ENCODE measurements around the gene IWS1.

Gene IWS1

GRCh38 chr2:127566139-127566417, 39.8 kb upstream of the IWS1 start:
- DNase-seq (ENCODE audit: low read depth): no peak
- no peak for TF ChIP-seq CTCF (conservative IDR thresholded peaks at IDR 0.05; ENCODE audit: low read depth, low read length)
- no peak overlapping the region for H3K4me3 ChIP-seq (ENCODE audit: low read depth, low read length)

- H3K4me3 ChIP-seq (ENCODE audit: low read depth, low read length): no peak overlapping the region
- DNase-seq (ENCODE audit: low read depth): no peak
- no peak for TF ChIP-seq CTCF (conservative IDR thresholded peaks at IDR 0.05; ENCODE audit: low read depth, low read length)
These were observed 39.2 kb upstream of the IWS1 start for GRCh38 chr2:127565261-127566138.

GRCh38 chr2:127564429-127565260, 38.4 kb upstream of the IWS1 start:
- H3K4me3 ChIP-seq (ENCODE audit: low read depth, low read length): no peak overlapping the region
- no peak for DNase-seq (ENCODE audit: low read depth)
- TF ChIP-seq CTCF (conservative IDR thresholded peaks at IDR 0.05; ENCODE audit: low read depth, low read length): no peak

- H3K4me3 ChIP-seq (ENCODE audit: low read depth, low read length): no peak overlapping the region
- no peak for DNase-seq (ENCODE audit: low read depth)
- TF ChIP-seq CTCF (conservative IDR thresholded peaks at IDR 0.05; ENCODE audit: low read depth, low read length): no peak
These were observed 37.5 kb upstream of the IWS1 start for GRCh38 chr2:127563458-127564428.

- no peak for DNase-seq (ENCODE audit: low read depth)
- TF ChIP-seq CTCF (conservative IDR thresholded peaks at IDR 0.05; ENCODE audit: low read depth, low read length): no peak
- H3K4me3 ChIP-seq (ENCODE audit: low read depth, low read length): no peak overlapping the region
These were observed 36.6 kb upstream of the IWS1 start for GRCh38 chr2:127562936-127563335.

GRCh38 chr2:127561371-127561770, 35.1 kb upstream of the IWS1 start:
- DNase-seq (ENCODE audit: low read depth): no peak
- H3K4me3 ChIP-seq (ENCODE audit: low read depth, low read length): no peak overlapping the region
- no peak for TF ChIP-seq CTCF (conservative IDR thresholded peaks at IDR 0.05; ENCODE audit: low read depth, low read length)
